ENCODE measurements around the gene KIF26A. TPM values are rescaled to one million over a fixed set of nuclear protein-coding genes. Genes with fewer than 3 reads are reported as not detected.

The KIF26A gene
- total and polyA plus RNA-seq, 2 of the 4 experiments (the other 2 are of a cell fraction): not detected

GRCh38 chr14:104091061-104091926, 47.1 kb upstream of the KIF26A start:
- TF ChIP-seq POLR2A (IDR thresholded peaks at IDR 0.05; ENCODE audit: low read depth, low read length): no peak
- Histone ChIP-seq H2AK9ac (replicated peaks; ENCODE audit: low read depth, low read length, poor library complexity) (no peak overlapping the region), H3K23ac (ENCODE audit: low read depth, low read length) (no peak overlapping the region), H3K27ac (ENCODE audit: insufficient read depth, low read length) (no peak overlapping the region), H3K9me3 (ENCODE audit: control insufficient read depth, insufficient read depth, low read length) (no peaks in the 10 kb centered on the region), H4K5ac (ENCODE audit: low read depth, low read length) (no peak overlapping the region), H2BK5ac (ENCODE audit: low read depth, low read length, poor library complexity, severe bottlenecking) (no peak overlapping the region), H3K4me1 (ENCODE audit: control insufficient read depth, insufficient read depth, low read length) (no peaks in the 10 kb centered on the region), H3K14ac (replicated peaks; ENCODE audit: low read depth, low read length) (no peak overlapping the region), H3K4me3 (ENCODE audit: insufficient read depth, low read depth, low read length) (no peak overlapping the region), H3K9me1 (ENCODE audit: insufficient read depth, low read length) (no peaks in the 10 kb centered on the region), H3K27me3 (ENCODE audit: control insufficient read depth, insufficient read depth, low read length) (no peaks in the 10 kb centered on the region; the same call in 1 of the 2 replicates), H3K56ac (ENCODE audit: extremely low read depth, insufficient read depth, low read length) (no peak overlapping the region), H3K18ac (ENCODE audit: low read depth, low read length) (no peak overlapping the region), H2BK20ac (ENCODE audit: low read depth, low read length) (no peak overlapping the region), H2BK15ac (ENCODE audit: low read depth, low read length) (no peak overlapping the region), H3K4me2 (ENCODE audit: low read depth, low read length) (no peak overlapping the region), H2BK120ac (ENCODE audit: low read depth, low read length) (no peak overlapping the region), H3K79me1 (ENCODE audit: low read depth in 1 of 2, low read length in 2 of 2) (no peaks in the 10 kb centered on the region), H4K20me1 (ENCODE audit: insufficient read depth, low read length) (no peaks in the 10 kb centered on the region), H3K36me3 (ENCODE audit: control insufficient read depth, insufficient read depth, low read length) (no peaks in the 10 kb centered on the region), H3K4ac (ENCODE audit: low read depth, low read length) (no peak overlapping the region), H2AK5ac (ENCODE audit: low read depth, low read length) (no peak overlapping the region), H4K91ac (ENCODE audit: insufficient read depth, low read depth, low read length) (no peak overlapping the region), H3K9ac (ENCODE audit: low read depth, low read length) (no peak overlapping the region), H2AFZ (replicated peaks; ENCODE audit: low read length, poor library complexity) (no peak overlapping the region), H4K8ac (ENCODE audit: low read depth in 2 of 2, low read length in 2 of 2) (no peak overlapping the region)
- no TSS peak for BruUV-seq (replicated peaks)
- ChIA-PET CTCF (interaction anchor here (0.5 kb wide), 1 partner anchor 283 kb away, joined by 4 read pairs; no protein-coding TSS in a partner anchor), POLR2A (ENCODE audit: unreplicated experiment) (no interaction called here)
- WGBS, 2 experiments (ENCODE audit: extremely low coverage in 2 of 2, insufficient read length in 1 of 2): 30% methylated on average over 11 of the region's 26 CpGs; no CpG with 5 or more reads in 1 of the 2 experiments
- intact Hi-C loops (cut with micrococcal nuclease) (no loop called here), in situ Hi-C loops (cut with MboI; ENCODE audit: low sequenced_read_pairs) (loop anchor here (25.0 kb wide), 2 partner anchors 471 to 546 kb away; no protein-coding TSS in a partner anchor), dilution Hi-C loops (cut with HindIII; ENCODE audit: low sequenced_read_pairs, unreplicated experiment) (no loop called here)
- ATAC-seq (ENCODE audit: low read depth) (no peak), DNase-seq (no peak)

All from IMR-90 (cell line).